GM19035 (cell line): ENCODE data around the gene MARCHF10.

Experiments used
- ATAC-seq: cut with Tn5 transposase; IDR thresholded peaks from one replicate; pipeline ENCODE4 v1.9.1; 2021; ENCODE audit not compliant: unreplicated experiment

The MARCHF10 gene

DNA sequence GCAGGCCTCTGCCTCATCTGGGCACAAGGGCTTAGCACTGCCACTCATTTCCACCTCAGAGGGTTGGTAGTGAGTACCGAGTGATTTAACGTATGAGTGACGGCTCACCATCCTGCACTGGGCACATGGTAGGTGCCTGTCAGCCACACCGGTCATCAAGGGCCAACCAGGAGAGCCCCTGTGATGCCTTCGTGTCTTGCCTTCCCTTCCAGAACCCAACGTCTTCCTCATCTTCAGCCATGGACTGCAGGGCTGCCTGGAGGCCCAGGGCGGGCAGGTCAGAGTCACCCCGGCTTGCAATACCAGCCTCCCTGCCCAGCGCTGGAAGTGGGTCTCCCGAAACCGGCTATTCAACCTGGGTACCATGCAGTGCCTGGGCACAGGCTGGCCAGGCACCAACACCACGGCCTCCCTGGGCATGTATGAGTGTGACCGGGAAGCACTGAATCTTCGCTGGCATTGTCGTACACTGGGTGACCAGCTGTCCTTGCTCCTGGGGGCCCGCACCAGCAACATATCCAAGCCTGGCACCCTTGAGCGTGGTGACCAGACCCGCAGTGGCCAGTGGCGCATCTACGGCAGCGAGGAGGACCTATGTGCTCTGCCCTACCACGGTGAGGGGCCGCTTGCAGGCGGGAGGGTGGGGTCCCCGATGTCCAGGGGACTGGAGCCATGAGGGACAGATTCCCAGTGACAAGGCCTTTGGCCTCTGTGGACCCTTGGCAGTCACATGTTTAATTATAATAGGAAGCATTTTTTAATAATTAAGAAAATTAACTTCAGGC lies 143.6 kb downstream of the MARCHF10 start:
- no peak for ATAC-seq

- ATAC-seq, result no peak
Measured at GRCh38 chr17:62663304-62663703, 144.8 kb downstream of the MARCHF10 start.

GRCh38 chr17:62662855-62663254 lies 145.3 kb downstream of the MARCHF10 start:
- no peak for ATAC-seq

DNA sequence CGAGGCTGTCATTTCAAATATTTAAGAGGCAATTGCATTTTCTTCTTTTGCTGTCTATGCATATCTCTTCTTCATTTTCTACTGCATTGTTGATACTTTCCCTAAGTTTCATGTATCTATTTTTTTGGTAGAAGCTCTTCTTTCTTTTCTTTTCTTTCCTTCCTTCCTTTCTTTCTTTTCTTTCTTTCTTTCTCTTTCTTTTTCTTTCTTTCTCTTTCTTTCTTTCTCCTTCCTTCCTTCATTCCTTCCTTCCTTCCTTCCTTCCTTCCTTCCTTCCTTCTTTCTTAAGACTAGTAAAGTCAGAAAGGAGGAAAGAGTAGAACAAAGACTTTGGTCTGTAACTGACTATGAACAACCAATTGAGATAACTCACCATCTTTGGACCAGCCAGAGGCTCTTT lies 146.8 kb downstream of the MARCHF10 start:
- ATAC-seq, result no peak

GRCh38 chr17:62660629-62661118 lies 147.4 kb downstream of the MARCHF10 start:
- ATAC-seq, result no peak

DNA sequence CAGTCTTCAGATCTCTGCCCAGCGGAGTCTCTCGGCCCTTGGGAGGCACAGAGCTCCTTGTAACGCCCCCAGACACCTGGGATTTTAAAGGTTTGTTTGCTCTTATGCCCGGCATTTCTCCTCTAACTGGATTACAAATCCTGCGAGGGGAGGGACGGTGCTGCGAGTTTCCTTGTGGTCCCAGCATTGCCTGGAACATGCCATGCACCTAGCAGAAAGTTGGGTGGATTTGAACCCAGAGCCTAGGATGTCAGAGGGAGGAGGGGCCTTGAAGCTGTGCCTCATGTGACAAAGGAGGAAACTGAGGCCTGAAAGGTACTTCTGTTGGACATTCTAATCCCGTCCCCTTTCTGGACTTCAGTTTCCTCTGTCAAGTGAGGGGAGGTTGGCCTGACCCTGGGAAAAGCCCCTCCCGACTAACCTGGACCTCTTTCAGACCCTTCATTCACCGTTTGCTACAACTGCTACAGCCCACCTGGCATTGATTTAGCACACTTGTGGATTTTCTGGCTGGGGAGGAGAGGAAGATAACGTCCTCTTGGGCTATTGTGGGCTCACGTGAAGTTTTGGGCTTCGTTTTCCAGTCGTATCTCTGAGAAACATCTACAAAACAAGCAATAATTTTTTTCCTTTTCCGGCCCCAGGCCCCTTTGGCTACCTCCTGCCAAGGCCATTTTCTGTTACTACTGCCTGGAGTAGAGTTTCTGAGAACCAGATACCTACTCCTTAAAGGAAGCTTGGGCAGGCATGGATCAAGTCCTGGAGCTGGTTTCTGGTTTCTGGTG lies 149.8 kb downstream of the MARCHF10 start:
- ATAC-seq, result no peak

GRCh38 chr17:62657690-62658089 lies 150.4 kb downstream of the MARCHF10 start:
- no peak for ATAC-seq

GRCh38 chr17:62657145-62657665 lies 150.9 kb downstream of the MARCHF10 start:
- no peak for ATAC-seq

DNA sequence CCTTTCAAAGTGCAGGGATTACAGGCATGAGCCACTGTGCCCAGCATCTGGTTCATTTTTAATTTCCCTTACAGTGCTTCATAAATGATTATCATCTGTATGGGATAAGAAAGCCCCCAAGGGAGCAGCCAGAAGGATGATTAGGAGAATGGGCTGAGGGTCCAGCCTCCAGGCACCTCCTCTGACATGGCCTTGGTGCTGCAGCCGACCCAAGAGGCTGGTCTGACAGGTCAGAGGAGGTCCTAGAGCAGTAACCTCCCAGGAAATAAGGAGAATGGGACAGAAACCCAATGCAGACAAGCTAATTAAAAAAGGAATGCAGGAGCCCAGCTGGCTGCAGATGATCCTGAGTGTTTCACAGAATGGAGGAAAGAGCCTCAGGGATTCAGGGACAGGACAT lies 151.7 kb downstream of the MARCHF10 start:
- ATAC-seq, result no peak

- ATAC-seq, result no peak
Measured at GRCh38 chr17:62655656-62656055, 152.5 kb downstream of the MARCHF10 start.

GRCh38 chr17:62653826-62654761 lies 154.0 kb downstream of the MARCHF10 start:
- no peak for ATAC-seq

GRCh38 chr17:62653002-62653825 lies 154.9 kb downstream of the MARCHF10 start:
- peak; percentile 90 for ATAC-seq

GRCh38 chr17:62652251-62653001 lies 155.7 kb downstream of the MARCHF10 start:
- no peak for ATAC-seq
